GM13977 (cell line): Measurements from ENCODE around the gene MGRN1.

Experiments used
- DNase-seq: peaks from one replicate; pipeline ENCODE4 v3.0.0; 2012; ENCODE audit warnings: low spot score
- CTCF ChIP-seq: IDR thresholded peaks from 2 replicates; pipeline ENCODE4 v1.5.1; 2012; ENCODE audit warnings: mild to moderate bottlenecking, control low read depth; ENCODE audit not compliant: insufficient read depth; ENCODE audit errors: extremely low read depth, missing control alignments
- in situ Hi-C: fragments of 300-500 bp; cut with MboI; formaldehyde crosslinking; loops from one replicate; pipeline ENCODE4 v1.12.0; 2022; ENCODE audit warnings: low sequenced_read_pairs, low pct_unique_long_range_greater_than_20kb, mixed read lengths, inconsistent platforms; ENCODE audit not compliant: unreplicated experiment

MGRN1 gene

GRCh38 chr16:4678596-4678995 lies 54.0 kb downstream of the MGRN1 start:
- in situ Hi-C loops, result no loop called here
- DNase-seq, result no peak
- no peak for TF ChIP-seq CTCF

- DNase-seq, result no peak
- no peak for TF ChIP-seq CTCF
- in situ Hi-C loops, result no loop called here
Measured at GRCh38 chr16:4679156-4679849, 54.7 kb downstream of the MGRN1 start.

DNA sequence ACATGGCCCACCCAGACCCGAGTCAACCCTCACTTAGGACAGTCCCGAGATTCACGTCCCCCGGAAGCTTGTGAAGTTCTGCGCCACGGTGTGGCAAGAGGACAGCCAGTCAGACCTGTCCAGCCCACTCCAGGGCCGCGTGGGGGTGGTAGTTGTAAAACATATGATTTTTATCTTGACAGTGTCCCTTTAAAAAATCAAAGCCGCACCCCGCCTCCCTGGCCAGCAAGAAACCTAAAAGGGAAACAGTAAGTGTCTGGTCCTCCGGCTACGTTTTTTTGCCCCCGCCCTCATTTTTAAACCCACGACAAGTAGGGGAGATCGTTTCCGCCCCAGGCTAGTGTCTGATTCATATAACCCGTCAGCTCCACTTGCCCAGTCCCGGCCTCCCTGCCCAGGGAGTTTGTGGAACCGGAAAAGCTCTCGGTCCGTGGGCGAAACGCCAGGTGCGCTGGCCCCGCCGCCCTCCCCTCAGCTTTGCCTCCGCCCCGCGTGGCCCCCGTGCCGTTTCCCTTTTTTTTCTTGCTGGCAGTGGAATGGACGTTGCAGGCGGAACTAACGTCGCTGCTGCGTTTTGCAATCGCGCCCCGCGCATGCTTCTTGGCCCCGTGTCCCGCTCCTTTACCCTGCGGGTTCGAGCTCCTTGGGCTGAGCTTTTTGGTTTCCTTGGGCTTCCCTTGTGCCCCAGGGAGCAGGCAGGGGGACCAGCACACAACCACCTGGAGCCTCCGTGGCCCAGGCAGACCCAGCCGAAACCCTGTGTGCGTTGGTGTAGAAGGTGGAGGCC lies 55.4 kb downstream of the MGRN1 start:
- in situ Hi-C loops, result no loop called here
- no peak for TF ChIP-seq CTCF
- no peak for DNase-seq

DNA sequence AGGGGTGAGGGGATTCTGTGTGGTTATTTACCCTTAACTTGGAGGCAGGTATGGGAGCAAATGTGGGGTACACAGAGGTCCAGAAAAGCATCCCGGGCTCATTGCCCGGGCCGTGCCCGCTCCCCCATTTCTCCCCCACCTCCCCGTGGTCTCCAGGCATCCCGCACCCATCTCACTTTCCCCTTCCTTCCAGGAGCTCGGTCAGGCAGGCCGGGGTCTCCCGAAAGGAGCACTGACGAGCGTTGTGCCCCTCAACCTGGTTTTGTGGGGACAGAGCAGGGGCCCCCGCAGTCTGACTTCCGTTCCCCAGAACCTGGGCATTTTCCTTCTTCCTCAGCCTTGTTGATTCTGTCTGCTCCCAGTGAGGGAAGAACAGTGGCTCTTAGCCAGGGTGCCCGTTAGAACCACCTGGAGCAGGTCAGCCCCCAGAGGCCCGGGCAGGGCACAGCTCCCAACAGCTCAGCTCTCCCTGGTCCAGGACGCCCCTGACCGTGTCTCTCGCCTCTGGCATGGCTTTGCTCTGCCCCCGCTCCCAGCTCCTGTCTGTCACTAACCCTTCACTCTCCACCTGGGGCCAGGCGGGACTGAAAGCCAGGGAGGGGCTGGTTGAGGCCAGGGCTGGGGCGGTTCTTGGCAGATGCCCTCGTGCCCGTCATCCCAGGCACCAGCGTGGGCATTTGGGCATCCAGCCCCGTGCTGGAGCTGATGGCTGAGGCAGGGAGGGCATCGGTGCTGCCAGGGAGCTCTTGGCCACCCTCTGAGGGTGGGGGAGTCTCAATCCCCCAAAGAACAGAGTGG lies 56.2 kb downstream of the MGRN1 start:
- no peak for TF ChIP-seq CTCF
- no peak for DNase-seq
- in situ Hi-C loops, result no loop called here

- no peak for TF ChIP-seq CTCF
- no peak for DNase-seq
- in situ Hi-C loops, result no loop called here
Measured at GRCh38 chr16:4681471-4682083, 57.0 kb downstream of the MGRN1 start.

GRCh38 chr16:4682084-4682591 lies 57.5 kb downstream of the MGRN1 start:
- no peak for TF ChIP-seq CTCF
- no peak for DNase-seq
- in situ Hi-C loops, result no loop called here
